Fibroblast of villous mesenchyme (primary cell): ENCODE data around the gene LAMTOR4. TPM values are rescaled to one million over a fixed set of nuclear protein-coding genes. Genes with fewer than 3 reads are reported as not detected.

Experiments used
- DNase-seq: peaks from one replicate; pipeline ENCODE4 v3.0.0-alpha.2; 2010; ENCODE audit warnings: low read depth
- H3K4me3 ChIP-seq: 2 replicates; pipeline ENCODE4 v1.5.1; 2011; ENCODE audit warnings: low read depth, mild to moderate bottlenecking, low read length
- total RNA-seq: library from RNA; depleted of rRNA; stranded (reverse); fragments of >200 nt; gene quantifications from 2 replicates; pipeline ENCODE4 v1.2.3, GENCODE V29; 2012
- TF ChIP-seq, protein P1 (sequence below): IDR thresholded peaks from 2 replicates; pipeline ENCODE4 v1.5.1; 2012; ENCODE audit warnings: low read depth, mild to moderate bottlenecking, low read length; ENCODE audit not compliant: insufficient read depth

The LAMTOR4 gene
- total RNA-seq, 1 donor, result 65.2 TPM

DNA sequence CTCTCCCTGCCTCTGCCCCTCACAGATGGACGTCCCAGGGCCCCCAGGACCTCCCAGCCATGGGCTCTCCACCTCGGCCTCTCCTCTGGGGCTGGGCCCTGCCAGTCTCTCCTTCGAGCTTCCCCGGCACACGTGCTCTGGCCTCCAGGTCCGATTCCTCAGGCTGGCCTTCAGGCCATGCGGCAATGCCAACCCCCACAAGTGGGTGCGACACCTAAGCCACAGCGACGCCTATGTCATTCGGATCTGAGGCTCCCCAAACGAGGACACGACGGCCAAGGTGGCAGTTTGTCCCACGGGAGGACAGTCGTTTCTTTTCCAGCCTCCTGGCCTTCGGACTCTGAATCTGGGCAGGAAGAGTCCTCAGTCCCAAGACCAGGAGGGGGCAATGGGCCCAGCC, 42.1 kb upstream of the LAMTOR4 start:
- TF ChIP-seq, protein P1, sequence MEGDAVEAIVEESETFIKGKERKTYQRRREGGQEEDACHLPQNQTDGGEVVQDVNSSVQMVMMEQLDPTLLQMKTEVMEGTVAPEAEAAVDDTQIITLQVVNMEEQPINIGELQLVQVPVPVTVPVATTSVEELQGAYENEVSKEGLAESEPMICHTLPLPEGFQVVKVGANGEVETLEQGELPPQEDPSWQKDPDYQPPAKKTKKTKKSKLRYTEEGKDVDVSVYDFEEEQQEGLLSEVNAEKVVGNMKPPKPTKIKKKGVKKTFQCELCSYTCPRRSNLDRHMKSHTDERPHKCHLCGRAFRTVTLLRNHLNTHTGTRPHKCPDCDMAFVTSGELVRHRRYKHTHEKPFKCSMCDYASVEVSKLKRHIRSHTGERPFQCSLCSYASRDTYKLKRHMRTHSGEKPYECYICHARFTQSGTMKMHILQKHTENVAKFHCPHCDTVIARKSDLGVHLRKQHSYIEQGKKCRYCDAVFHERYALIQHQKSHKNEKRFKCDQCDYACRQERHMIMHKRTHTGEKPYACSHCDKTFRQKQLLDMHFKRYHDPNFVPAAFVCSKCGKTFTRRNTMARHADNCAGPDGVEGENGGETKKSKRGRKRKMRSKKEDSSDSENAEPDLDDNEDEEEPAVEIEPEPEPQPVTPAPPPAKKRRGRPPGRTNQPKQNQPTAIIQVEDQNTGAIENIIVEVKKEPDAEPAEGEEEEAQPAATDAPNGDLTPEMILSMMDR, result no peak
- H3K4me3 ChIP-seq, result no peak overlapping the region
- no peak for DNase-seq

DNA sequence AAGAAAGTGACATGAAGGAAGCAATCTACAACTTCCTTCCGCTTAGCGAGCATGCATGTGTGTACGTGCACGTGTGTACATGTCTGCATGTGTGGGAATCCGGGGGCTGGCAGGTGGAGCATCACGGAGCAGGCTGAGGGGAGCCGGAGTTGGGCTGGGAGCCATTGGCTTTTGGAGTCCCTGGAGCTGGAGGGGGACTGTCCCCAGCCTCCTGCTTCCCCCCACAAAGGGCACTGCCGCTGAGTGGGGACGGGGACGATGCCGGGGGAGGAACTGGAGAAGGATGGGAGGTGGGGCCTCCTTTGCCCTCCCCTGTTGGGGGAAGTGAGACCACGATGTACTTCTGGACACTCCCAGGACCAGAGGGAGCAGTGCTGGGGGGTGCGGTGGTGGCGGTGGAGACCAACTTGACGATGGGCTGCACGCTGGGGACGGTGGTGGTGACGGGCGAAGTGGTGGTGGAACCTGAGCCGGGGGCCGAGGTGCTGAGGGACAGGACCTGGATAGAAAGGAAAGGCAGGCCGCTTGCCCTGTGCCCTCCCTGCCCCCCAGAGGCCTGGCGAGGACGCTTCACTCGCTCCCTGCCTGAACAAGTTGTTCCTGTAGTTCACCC, 41.5 kb upstream of the LAMTOR4 start:
- TF ChIP-seq, protein P1, result no peak
- H3K4me3 ChIP-seq, result no peak overlapping the region
- no peak for DNase-seq

DNA sequence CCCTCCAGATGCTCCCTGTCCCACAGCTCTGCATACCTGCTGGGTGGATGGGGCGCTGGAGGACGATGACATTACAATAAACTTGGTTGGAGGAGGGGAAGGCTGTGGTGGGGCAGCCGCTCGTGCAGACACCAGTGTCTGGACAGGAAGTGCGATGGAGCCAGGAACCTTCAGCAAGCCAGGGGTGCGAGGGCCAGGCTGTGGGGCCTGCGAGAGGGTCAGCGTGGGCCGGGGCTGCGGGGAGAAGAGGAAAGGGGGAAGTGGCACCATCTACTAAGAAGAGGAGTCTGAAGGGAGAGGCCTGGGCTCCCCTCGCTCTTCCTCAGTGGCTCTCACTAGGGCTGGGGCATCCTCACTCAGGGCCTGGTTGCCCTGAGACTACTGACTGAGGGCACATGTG, 40.8 kb upstream of the LAMTOR4 start:
- no peak overlapping the region for H3K4me3 ChIP-seq
- no peak for DNase-seq
- TF ChIP-seq, protein P1, result no peak

DNA sequence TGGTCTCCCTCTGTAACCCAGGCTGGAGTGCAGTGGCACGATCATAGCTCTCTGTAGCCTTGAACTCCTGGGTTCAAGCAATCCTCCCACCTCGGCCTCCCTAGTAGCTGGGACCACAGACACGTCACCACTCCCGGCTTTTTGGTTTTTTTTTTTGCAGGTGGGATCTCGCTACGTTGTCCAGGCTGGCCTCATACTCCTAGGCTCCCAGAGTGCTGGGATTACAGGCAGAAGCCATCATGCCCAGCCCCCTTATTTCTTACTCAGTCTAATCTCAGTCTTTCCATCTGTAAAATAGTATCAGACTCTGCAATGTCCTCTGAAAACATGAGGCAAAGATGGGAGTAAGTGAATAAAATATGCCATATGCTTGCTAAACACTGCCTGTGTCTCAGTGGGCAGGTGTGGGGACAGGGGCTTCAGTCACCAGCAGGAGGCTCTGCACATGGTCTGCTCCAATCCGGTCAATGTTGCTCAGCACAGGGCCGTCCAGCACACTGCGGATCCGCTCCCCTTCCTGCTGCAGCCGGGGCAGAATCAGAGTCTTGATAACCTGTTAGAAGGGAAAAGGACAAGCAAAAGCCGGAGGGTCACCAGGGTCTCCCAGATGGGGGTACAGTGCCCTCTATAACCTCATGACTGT, 39.1 kb upstream of the LAMTOR4 start:
- TF ChIP-seq, protein P1, result peak; percentile 5
- no peak overlapping the region for H3K4me3 ChIP-seq
- DNase-seq, result no peak

DNA sequence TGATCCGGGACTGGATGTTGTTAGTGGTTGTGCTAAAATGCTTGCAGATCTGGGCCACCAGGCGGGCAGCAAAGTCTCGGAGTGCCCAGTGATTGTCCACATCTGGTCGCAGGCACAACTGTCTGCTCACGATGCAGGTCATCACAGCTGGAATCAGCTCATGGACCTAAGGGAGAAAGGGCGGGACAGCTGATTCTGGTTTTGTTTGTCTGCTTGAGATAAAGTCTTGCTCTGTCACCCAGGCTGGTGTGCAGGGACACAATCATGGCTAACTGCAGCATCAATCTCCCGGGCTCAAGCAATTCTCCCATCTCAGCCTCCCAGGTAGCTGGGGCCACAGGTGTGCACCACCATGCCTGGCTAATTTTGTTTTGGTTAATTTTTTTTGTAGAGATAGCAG, 37.6 kb upstream of the LAMTOR4 start:
- DNase-seq, result no peak
- H3K4me3 ChIP-seq, result no peak overlapping the region
- TF ChIP-seq, protein P1, result no peak

DNA sequence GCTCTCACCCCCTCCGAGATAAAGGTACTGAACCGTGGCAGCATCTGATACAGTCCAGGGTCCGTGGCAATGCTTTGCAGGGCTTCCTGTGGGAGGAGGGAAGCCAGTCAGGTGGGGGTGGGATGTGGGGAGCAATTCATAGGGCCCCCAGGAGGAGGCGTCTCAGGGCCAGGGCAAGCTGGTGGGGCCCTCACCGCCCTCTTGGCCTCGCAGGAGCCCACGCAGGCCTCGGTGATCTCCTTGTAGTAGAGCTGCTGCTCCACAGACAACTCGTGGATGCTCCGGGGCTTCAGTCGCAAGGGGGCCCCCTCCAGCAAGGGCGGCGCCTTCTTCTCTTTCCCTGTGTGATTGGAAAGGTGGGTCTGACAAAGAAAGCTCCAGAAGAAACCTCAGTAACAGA, 36.8 kb upstream of the LAMTOR4 start:
- TF ChIP-seq, protein P1, result no peak
- no peak overlapping the region for H3K4me3 ChIP-seq
- DNase-seq, result no peak
